ENCODE results near the gene TLR5.

TLR5 gene

GRCh38 chr1:223142795-223143536 is at the start of gene TLR5:
Gene TLR5, minus strand, starts transcription at chr1:223143248. Its CDS starts 30,217 bp downstream, at chr1:223113031.
- TF ChIP-seq ZFP30 (CRISPR knock-in tag; IDR thresholded peaks at IDR 0.05) (no peak), ZNF70 (CRISPR knock-in tag; IDR thresholded peaks at IDR 0.05) (no peak), CSRNP3 (CRISPR knock-in tag; IDR thresholded peaks at IDR 0.05) (no peak), RARB (CRISPR knock-in tag; IDR thresholded peaks at IDR 0.05) (no peak), OSR1 (CRISPR knock-in tag; IDR thresholded peaks at IDR 0.05) (no peak), GLIS3 (CRISPR knock-in tag; IDR thresholded peaks at IDR 0.05) (no peak), ESRRG (CRISPR knock-in tag; IDR thresholded peaks at IDR 0.05) (no peak), PPARA (CRISPR knock-in tag; IDR thresholded peaks at IDR 0.05; ENCODE audit: borderline replicate concordance) (no peak), CREB5 (CRISPR knock-in tag; IDR thresholded peaks at IDR 0.05; ENCODE audit: low read depth) (no peak), PATZ1 (CRISPR knock-in tag; IDR thresholded peaks at IDR 0.05; ENCODE audit: borderline replicate concordance) (no peak)
- ATAC-seq = peak; percentile 96

- ATAC-seq = no peak
- no peak for TF ChIP-seq TCF4 (CRISPR knock-in tag; IDR thresholded peaks at IDR 0.05; ENCODE audit: borderline replicate concordance)
- no peak for TF ChIP-seq TSHZ2 (CRISPR knock-in tag; IDR thresholded peaks at IDR 0.05)
- TF ChIP-seq RARB (CRISPR knock-in tag; IDR thresholded peaks at IDR 0.05) = no peak
- no peak for TF ChIP-seq ZFP30 (CRISPR knock-in tag; IDR thresholded peaks at IDR 0.05)
- no peak for TF ChIP-seq ZNF565 (CRISPR knock-in tag; conservative IDR thresholded peaks at IDR 0.05; ENCODE audit: low read depth)
- no peak for TF ChIP-seq BACH2 (CRISPR knock-in tag; IDR thresholded peaks at IDR 0.05; ENCODE audit: borderline replicate concordance)
- TF ChIP-seq ISL1 (CRISPR knock-in tag; IDR thresholded peaks at IDR 0.05) = no peak
- no peak for TF ChIP-seq POU6F1 (CRISPR knock-in tag; IDR thresholded peaks at IDR 0.05; ENCODE audit: borderline replicate concordance, low read depth)
- TF ChIP-seq PPARA (CRISPR knock-in tag; IDR thresholded peaks at IDR 0.05; ENCODE audit: borderline replicate concordance) = no peak
- no peak for TF ChIP-seq ZNF8 (CRISPR knock-in tag; IDR thresholded peaks at IDR 0.05)
Measured at GRCh38 chr1:223189903-223190724, 47.1 kb upstream of the TLR5 start.

GRCh38 chr1:223189525-223189902 is 46.5 kb upstream of the TLR5 start:
- no peak for ATAC-seq
- TF ChIP-seq PATZ1 (CRISPR knock-in tag; IDR thresholded peaks at IDR 0.05; ENCODE audit: borderline replicate concordance) (no peak), TCF4 (CRISPR knock-in tag; IDR thresholded peaks at IDR 0.05; ENCODE audit: borderline replicate concordance) (no peak), ZNF70 (CRISPR knock-in tag; IDR thresholded peaks at IDR 0.05) (no peak), ZC3H10 (CRISPR knock-in tag; IDR thresholded peaks at IDR 0.05) (no peak), ARNTL (CRISPR knock-in tag; IDR thresholded peaks at IDR 0.05; ENCODE audit: borderline replicate concordance, low read depth) (no peak), GLIS3 (CRISPR knock-in tag; IDR thresholded peaks at IDR 0.05) (no peak), TOX (CRISPR knock-in tag; IDR thresholded peaks at IDR 0.05; ENCODE audit: borderline replicate concordance) (no peak), ZFP30 (CRISPR knock-in tag; IDR thresholded peaks at IDR 0.05) (no peak), ZNF8 (CRISPR knock-in tag; IDR thresholded peaks at IDR 0.05) (no peak), CREB5 (CRISPR knock-in tag; IDR thresholded peaks at IDR 0.05; ENCODE audit: low read depth) (no peak)
